ENCODE measurements around the gene SELENOI. TPM values are rescaled to one million over a fixed set of nuclear protein-coding genes. Genes with fewer than 3 reads are reported as not detected.
"Not testable (repeated sequence)": the region's sequence is repeated elsewhere in the genome, so short reads cannot be mapped to it uniquely, and the experiment has no call there.

SELENOI gene
- total RNA-seq, 4 donors from 2014 or later, result 6.4 to 11.2 (median 9.3) TPM

GRCh38 chr2:26325851-26326250 lies 20.1 kb upstream of the SELENOI start:
- 47% methylated on average over 4 of the region's 4 CpGs for WGBS

GRCh38 chr2:26326514-26326913 lies 19.4 kb upstream of the SELENOI start:
- H3K4me3 ChIP-seq, result no peak overlapping the region
- TF ChIP-seq EP300 (IDR thresholded peaks at IDR 0.05), result no peak
- no peak for TF ChIP-seq POLR2A (IDR thresholded peaks at IDR 0.05; ENCODE audit: low read depth)
- TF ChIP-seq CTCF (IDR thresholded peaks at IDR 0.05), result no peak
- H3K4me1 ChIP-seq, result peaks cover 0 to 3% (median 0%) of the 10 kb centered on the region in 4 donors
- H3K9me3 ChIP-seq, result no peaks in the 10 kb centered on the region
- 75% methylated on average over 1 of the region's 1 CpG for WGBS
- intact Hi-C loops (cut with DNase I), result loop anchor here (5.0 kb wide), 1 partner anchor 89 kb away; no protein-coding TSS in a partner anchor
- H3K36me3 ChIP-seq, result no peaks in the 10 kb centered on the region
- DNase-seq (ENCODE audit: extremely low spot score), result no peak
- H3K27me3 ChIP-seq, result no peaks in the 10 kb centered on the region
- no peak overlapping the region for H3K27ac ChIP-seq (replicated peaks in 1 of 4)

More at GRCh38 chr2:26325851-26326250, 20.1 kb upstream of the SELENOI start:
- DNase-seq (ENCODE audit: extremely low spot score), result no peak
- Histone ChIP-seq H3K36me3 (no peaks in the 10 kb centered on the region), H3K9me3 (no peaks in the 10 kb centered on the region), H3K27ac (replicated peaks in 1 of 4) (no peak overlapping the region), H3K4me3 (no peak overlapping the region), H3K4me1 (peaks cover 0 to 3% (median 0%) of the 10 kb centered on the region in 4 donors), H3K27me3 (no peaks in the 10 kb centered on the region)
- intact Hi-C loops (cut with DNase I), result loop anchor here (5.0 kb wide), 1 partner anchor 89 kb away; no protein-coding TSS in a partner anchor
- TF ChIP-seq CTCF (IDR thresholded peaks at IDR 0.05) (no peak), POLR2AphosphoS5 (IDR thresholded peaks at IDR 0.05) (no peak), EP300 (IDR thresholded peaks at IDR 0.05) (no peak), POLR2A (IDR thresholded peaks at IDR 0.05; ENCODE audit: low read depth) (no peak)

- intact Hi-C loops (cut with DNase I), result loop anchor here (5.0 kb wide), 1 partner anchor 90 kb away; no protein-coding TSS in a partner anchor
- Histone ChIP-seq H3K4me1 (peaks cover 0 to 3% (median 0%) of the 10 kb centered on the region in 4 donors), H3K27me3 (no peaks in the 10 kb centered on the region), H3K36me3 (no peaks in the 10 kb centered on the region), H3K4me3 (no peak overlapping the region), H3K9me3 (no peaks in the 10 kb centered on the region), H3K27ac (replicated peaks in 1 of 4) (no peak overlapping the region)
- DNase-seq (ENCODE audit: extremely low spot score), result no peak
- WGBS, result 56% methylated on average over 5 of the region's 5 CpGs
- TF ChIP-seq POLR2AphosphoS5 (IDR thresholded peaks at IDR 0.05), result no peak
- TF ChIP-seq POLR2A (IDR thresholded peaks at IDR 0.05; ENCODE audit: low read depth), result no peak
- TF ChIP-seq EP300 (IDR thresholded peaks at IDR 0.05), result no peak
- TF ChIP-seq CTCF (IDR thresholded peaks at IDR 0.05), result no peak
Observed at GRCh38 chr2:26327291-26328272, 18.4 kb upstream of the SELENOI start.

GRCh38 chr2:26329083-26329482 lies 16.9 kb upstream of the SELENOI start:
- not testable (repeated sequence) for H3K27ac ChIP-seq (replicated peaks in 1 of 4); H3K4me3 ChIP-seq; H3K9me3 ChIP-seq; DNase-seq (ENCODE audit: extremely low spot score); H3K36me3 ChIP-seq; H3K4me1 ChIP-seq; H3K27me3 ChIP-seq
- intact Hi-C loops (cut with DNase I), result loop anchor here (5.0 kb wide), 1 partner anchor 92 kb away; no protein-coding TSS in a partner anchor
- WGBS, result 93% methylated on average over 4 of the region's 4 CpGs

- H3K4me3 ChIP-seq, result no peak overlapping the region
- H3K27ac ChIP-seq (replicated peaks in 1 of 4), result no peak overlapping the region
- TF ChIP-seq POLR2A (IDR thresholded peaks at IDR 0.05; ENCODE audit: low read depth) (no peak), POLR2AphosphoS5 (IDR thresholded peaks at IDR 0.05) (peak in 1 of 2 donors; percentile 49), CTCF (IDR thresholded peaks at IDR 0.05) (peak; percentile 89 to 91 (median 90)), EP300 (IDR thresholded peaks at IDR 0.05) (no peak)
- H3K36me3 ChIP-seq, result no peaks in the 10 kb centered on the region
- peak; percentile 98 for DNase-seq (ENCODE audit: extremely low spot score)
- H3K9me3 ChIP-seq, result no peaks in the 10 kb centered on the region
- H3K27me3 ChIP-seq, result no peaks in the 10 kb centered on the region
- 4% methylated on average over 7 of the region's 7 CpGs for WGBS
- intact Hi-C loops (cut with DNase I), result loop anchor here (10.0 kb wide), 1 partner anchor 375 kb away; no protein-coding TSS in a partner anchor
- peaks cover 0 to 3% (median 0%) of the 10 kb centered on the region in 4 donors for H3K4me1 ChIP-seq
Observed at GRCh38 chr2:26330114-26330549, 15.8 kb upstream of the SELENOI start.

Data from esophagus muscularis mucosa (tissue), 4 donors.